Forelimb muscle (tissue), 1 donor: ENCODE data around the gene HLA-G. TPM values are rescaled to one million over a fixed set of nuclear protein-coding genes. Genes with fewer than 3 reads are reported as not detected.
"Not testable (repeated sequence)": the region's sequence is repeated elsewhere in the genome, so short reads cannot be mapped to it uniquely, and the experiment has no call there.

Experiments
- DNase-seq: peaks from one replicate; pipeline ENCODE4 v3.0.0-alpha.2; 2013; ENCODE audit warnings: low read depth
- polyA plus RNA-seq: library from polyadenylated mRNA; unstranded; fragments of 120-200 nt; gene quantifications from one replicate; pipeline ENCODE4 v1.2.1, GENCODE V29; 2013; ENCODE audit not compliant: insufficient read length

The HLA-G gene
- polyA plus RNA-seq, 1 donor = 3.3 TPM

- DNase-seq = no peak
Measured at GRCh38 chr6:29870104-29870503, 42.5 kb downstream of the HLA-G start.

- DNase-seq = no peak
Measured at GRCh38 chr6:29872791-29873190, 45.2 kb downstream of the HLA-G start.

GRCh38 chr6:29875257-29875656 lies 47.6 kb downstream of the HLA-G start:
- no peak for DNase-seq

GRCh38 chr6:29875734-29876133 lies 48.1 kb downstream of the HLA-G start:
- DNase-seq = not testable (repeated sequence)

Other genes with a start within 250 kb of the HLA-G start
- 0.15 TPM for gene OR2H2, start 242.7 kb upstream of the HLA-G start, polyA plus RNA-seq
- gene GABBR1, start 194.6 kb upstream of the HLA-G start, polyA plus RNA-seq = 33.1 TPM
- not detected for gene MOG, start 170.7 kb upstream of the HLA-G start, polyA plus RNA-seq
- not detected for gene ZFP57, start 146.7 kb upstream of the HLA-G start, polyA plus RNA-seq
- 5.8 TPM for gene HLA-F, start 104.4 kb upstream of the HLA-G start, polyA plus RNA-seq
- gene HLA-A, start 114.7 kb downstream of the HLA-G start, polyA plus RNA-seq = 98.6 TPM
- gene POLR1H, start 233.4 kb downstream of the HLA-G start, polyA plus RNA-seq = 19.9 TPM
- 28.0 TPM for gene PPP1R11, start 239.4 kb downstream of the HLA-G start, polyA plus RNA-seq
- 0.75 TPM for gene RNF39, start 247.9 kb downstream of the HLA-G start, polyA plus RNA-seq